C4-2B (cell line): Measurements from ENCODE around the gene TNFRSF1A.

Experiments used
- H3K27ac ChIP-seq: fragments of 450-650 bp; 2 replicates; pipeline ENCODE4 v1.5.1; 2017
- ZFX ChIP-seq: fragments of 450-650 bp; IDR thresholded peaks from 2 replicates; pipeline ENCODE4 v1.6.1; 2017
- TF ChIP-seq, protein P1 (sequence below): fragments of 450-650 bp; conservative IDR thresholded peaks from 2 replicates; pipeline ENCODE4 v1.5.1; 2017; ENCODE audit warnings: mild to moderate bottlenecking

Gene TNFRSF1A

DNA sequence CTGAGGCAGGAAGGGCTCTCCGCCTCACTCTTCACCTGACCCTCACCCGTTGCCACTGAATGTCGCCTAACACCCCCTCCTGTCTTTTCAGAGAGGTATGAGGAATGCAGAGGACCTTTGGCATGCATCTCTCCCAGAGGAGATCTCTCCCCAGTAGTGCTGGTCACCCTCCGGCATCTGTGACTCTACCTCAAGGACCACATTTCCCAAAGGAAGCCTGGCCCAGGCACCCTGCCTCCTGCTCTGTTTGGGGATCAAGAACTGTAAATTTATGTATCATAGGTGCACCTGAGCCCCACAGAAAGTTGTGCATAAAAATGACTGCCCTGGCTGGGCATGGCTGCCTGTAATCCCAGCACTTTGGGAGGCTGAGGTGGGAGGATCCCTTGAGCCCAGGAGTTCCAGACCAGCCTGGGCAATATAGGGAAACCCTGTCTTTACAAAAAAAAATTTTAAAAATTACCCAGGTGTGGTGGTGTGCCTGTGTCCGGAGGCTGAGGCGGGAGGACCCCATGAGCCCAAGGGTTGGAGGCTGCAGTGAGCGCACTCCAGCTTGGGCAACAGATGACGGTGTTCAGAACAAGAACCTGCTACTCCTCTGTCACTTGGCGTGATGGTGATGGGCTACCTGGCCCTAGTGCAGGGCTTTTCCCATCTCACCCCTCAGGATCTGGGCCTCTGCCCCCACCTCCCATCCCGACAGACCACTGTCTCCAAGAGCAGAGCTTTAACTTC, 13.7 kb downstream of the TNFRSF1A start:
- H3K27ac ChIP-seq = no peak overlapping the region
- TF ChIP-seq, protein P1, sequence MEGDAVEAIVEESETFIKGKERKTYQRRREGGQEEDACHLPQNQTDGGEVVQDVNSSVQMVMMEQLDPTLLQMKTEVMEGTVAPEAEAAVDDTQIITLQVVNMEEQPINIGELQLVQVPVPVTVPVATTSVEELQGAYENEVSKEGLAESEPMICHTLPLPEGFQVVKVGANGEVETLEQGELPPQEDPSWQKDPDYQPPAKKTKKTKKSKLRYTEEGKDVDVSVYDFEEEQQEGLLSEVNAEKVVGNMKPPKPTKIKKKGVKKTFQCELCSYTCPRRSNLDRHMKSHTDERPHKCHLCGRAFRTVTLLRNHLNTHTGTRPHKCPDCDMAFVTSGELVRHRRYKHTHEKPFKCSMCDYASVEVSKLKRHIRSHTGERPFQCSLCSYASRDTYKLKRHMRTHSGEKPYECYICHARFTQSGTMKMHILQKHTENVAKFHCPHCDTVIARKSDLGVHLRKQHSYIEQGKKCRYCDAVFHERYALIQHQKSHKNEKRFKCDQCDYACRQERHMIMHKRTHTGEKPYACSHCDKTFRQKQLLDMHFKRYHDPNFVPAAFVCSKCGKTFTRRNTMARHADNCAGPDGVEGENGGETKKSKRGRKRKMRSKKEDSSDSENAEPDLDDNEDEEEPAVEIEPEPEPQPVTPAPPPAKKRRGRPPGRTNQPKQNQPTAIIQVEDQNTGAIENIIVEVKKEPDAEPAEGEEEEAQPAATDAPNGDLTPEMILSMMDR = no peak
- TF ChIP-seq ZFX = no peak

DNA sequence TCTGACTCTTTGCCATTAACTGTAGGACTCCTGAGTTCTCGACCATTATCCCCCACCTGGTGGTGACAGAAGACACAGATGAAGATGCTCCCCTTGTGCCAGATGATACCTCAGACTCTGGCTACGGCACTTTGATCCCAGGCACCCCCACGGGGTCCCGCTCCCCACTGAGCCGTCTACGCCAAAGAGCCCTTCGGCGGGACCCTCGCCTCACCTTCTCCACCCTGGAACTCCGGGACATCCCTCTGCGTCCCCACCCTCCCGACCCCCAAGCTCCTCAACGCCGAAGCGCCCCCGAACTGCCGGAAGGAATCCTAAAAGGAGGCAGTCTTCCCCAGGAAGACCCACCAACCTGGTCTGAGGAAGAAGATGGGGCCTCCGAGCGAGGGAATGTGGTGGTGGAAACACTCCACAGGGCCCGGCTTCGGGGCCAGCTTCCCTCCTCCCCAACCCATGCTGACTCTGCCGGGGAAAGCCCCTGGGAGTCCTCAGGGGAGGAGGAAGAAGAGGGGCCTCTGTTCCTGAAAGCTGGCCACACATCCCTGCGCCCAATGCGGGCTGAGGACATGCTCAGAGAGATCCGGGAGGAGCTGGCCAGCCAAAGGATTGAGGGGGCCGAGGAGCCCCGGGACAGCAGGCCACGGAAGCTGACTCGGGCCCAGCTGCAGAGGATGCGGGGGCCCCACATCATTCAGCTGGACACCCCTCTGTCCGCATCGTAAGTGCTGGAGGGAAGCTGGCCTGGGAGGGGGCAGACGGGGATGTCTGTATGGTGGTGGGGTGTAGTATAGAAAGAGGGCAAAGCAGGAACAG, 14.4 kb downstream of the TNFRSF1A start:
- no peak overlapping the region for H3K27ac ChIP-seq
- TF ChIP-seq ZFX = no peak
- TF ChIP-seq, protein P1 = no peak

DNA sequence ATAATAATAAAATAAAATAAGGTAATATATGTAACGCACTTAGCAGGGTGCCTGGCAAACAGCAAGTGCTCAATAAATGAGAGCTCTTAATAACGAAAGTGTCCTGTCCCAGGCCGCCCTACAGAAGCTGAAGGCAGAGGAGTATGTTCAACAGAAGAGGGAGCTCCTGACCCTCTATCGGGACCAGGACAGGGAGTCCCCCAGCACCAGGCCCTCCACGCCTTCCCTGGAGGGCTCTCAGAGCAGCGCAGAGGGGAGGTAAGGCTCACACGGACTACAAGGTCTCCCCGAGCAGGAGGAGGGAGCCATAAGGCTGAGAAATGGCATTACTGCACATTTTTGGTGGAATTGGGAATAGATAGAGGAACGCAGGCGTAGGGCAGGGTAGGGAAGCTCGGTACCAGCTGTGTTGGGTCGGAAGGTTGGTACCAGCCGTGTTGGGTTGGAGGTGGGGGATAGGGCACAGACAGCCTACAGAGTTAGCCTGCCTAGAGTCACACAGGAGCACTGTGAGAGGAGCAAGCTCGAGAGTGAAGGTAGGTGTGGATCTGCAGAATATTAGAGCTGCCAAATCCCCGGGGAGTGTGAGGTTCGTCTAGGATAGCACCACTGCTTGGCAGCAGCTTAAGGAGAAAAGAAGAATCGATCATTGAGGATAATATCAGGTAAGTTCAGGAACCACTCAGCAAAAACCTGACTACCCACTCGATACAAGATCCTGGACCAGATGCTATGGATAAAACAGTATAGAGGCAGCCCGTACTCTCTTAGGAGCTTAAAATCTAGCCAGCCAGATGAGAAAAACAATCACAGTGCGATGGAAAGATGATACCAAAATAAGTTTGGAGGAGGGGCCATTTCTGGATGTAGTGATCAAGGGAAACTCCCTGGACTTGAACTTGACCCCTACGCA, 15.3 kb downstream of the TNFRSF1A start:
- no peak overlapping the region for H3K27ac ChIP-seq
- TF ChIP-seq, protein P1 = no peak
- TF ChIP-seq ZFX = no peak

DNA sequence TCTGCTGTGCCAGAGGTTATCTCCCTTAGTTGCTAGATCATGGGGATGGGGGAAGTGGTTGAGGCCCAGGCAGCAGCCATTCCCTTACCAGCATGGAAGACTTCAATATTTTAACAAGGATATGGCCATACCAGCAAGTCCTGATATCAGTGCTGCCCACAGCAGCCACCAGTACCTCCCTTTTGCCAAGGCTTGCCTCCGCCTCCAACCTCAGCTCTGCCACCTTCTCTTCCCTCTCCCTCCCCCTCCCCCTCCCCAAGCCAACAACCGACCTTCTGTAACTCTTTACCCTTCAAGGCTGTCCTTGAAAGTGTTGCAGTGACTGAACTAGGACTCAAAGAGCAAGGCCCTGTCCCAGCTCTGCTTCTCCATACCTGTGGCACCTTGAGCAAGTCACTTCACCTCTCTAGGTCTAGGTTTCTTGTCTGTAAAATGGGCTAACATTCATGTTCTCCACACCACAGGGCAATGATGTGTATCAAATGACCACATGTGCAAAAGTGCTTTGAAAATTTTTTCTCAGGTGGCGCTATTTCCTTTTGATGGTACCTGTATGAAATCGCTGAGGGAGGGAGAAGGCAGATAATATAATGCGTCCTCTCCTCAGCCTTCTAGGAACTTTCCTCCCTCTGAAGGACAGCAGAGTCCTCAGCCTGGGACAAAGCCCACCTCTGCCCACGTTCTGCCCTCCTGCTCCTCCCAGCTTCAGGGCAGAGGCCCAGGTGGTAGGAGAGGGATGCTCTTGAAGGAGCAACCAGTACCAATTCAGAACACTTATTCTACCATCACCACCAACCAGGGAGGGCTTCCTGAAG, 16.7 kb downstream of the TNFRSF1A start:
- no peak overlapping the region for H3K27ac ChIP-seq
- TF ChIP-seq, protein P1 = no peak
- TF ChIP-seq ZFX = no peak

- TF ChIP-seq ZFX = no peak
- TF ChIP-seq, protein P1 = no peak
- H3K27ac ChIP-seq = peak overlapping the region; percentile 72
Observed at GRCh38 chr12:6323995-6324711, 17.7 kb downstream of the TNFRSF1A start.

GRCh38 chr12:6323340-6323994, 18.4 kb downstream of the TNFRSF1A start:
- peak overlapping the region; percentile 72 for H3K27ac ChIP-seq
- TF ChIP-seq, protein P1 = peak; percentile 81
- TF ChIP-seq ZFX = no peak
